Measurements from ENCODE around the gene ZNF862.
"Not testable (repeated sequence)": the region's sequence is repeated elsewhere in the genome, so short reads cannot be mapped to it uniquely, and the experiment has no call there.

The ZNF862 gene

GRCh38 chr7:149885191-149886017 lies 47.2 kb downstream of the ZNF862 start:
- Histone ChIP-seq H3K27ac (ENCODE audit: low read length) (no peak overlapping the region), H2AFZ (ENCODE audit: low read depth, low read length) (no peak overlapping the region), H3K27me3 (ENCODE audit: insufficient read depth, low read length, poor library complexity) (no peaks in the 10 kb centered on the region), H3K9ac (ENCODE audit: low read depth, low read length) (no peak overlapping the region), H3K4me2 (ENCODE audit: insufficient read depth, low read length) (no peak overlapping the region), H3K9me3 (ENCODE audit: insufficient read depth, low read length, severe bottlenecking) (no peaks in the 10 kb centered on the region), H3K4me1 (ENCODE audit: insufficient read depth, low read length) (no peaks in the 10 kb centered on the region), H4K20me1 (ENCODE audit: insufficient read depth, low read length) (no peaks in the 10 kb centered on the region; the same call in 1 of the 2 replicates), H3K4me3 (ENCODE audit: low read depth in 1 of 2, low read length in 2 of 2) (no peak overlapping the region), H3K79me2 (ENCODE audit: insufficient read depth, low read length) (no peaks in the 10 kb centered on the region), H3K36me3 (ENCODE audit: insufficient read depth, low read length) (peaks cover under 1% of the 10 kb centered on the region)
- no peak for TF ChIP-seq EZH2 (IDR thresholded peaks at IDR 0.05; ENCODE audit: borderline replicate concordance, low read depth, low read length, severe bottlenecking)
- TF ChIP-seq CTCF (IDR thresholded peaks at IDR 0.05; ENCODE audit: borderline replicate concordance, extremely low read depth, low read length, poor library complexity, severe bottlenecking): no peak
- DNase-seq (no peak), ATAC-seq (ENCODE audit: insufficient read depth, low read depth) (no peak)

- H2AFZ ChIP-seq (ENCODE audit: low read depth, low read length): no peak overlapping the region
- H3K4me1 ChIP-seq (ENCODE audit: insufficient read depth, low read length): no peaks in the 10 kb centered on the region
- no peak overlapping the region for H3K4me3 ChIP-seq (ENCODE audit: low read depth in 1 of 2, low read length in 2 of 2)
- no peak for TF ChIP-seq EZH2 (IDR thresholded peaks at IDR 0.05; ENCODE audit: borderline replicate concordance, low read depth, low read length, severe bottlenecking)
- TF ChIP-seq CTCF (IDR thresholded peaks at IDR 0.05; ENCODE audit: borderline replicate concordance, extremely low read depth, low read length, poor library complexity, severe bottlenecking): no peak
- H3K4me2 ChIP-seq (ENCODE audit: insufficient read depth, low read length): no peak overlapping the region
- no peak overlapping the region for H3K27ac ChIP-seq (ENCODE audit: low read length)
- no peaks in the 10 kb centered on the region for H3K79me2 ChIP-seq (ENCODE audit: insufficient read depth, low read length)
- no peak overlapping the region for H3K9ac ChIP-seq (ENCODE audit: low read depth, low read length)
- H4K20me1 ChIP-seq (ENCODE audit: insufficient read depth, low read length): no peaks in the 10 kb centered on the region; the same call in 1 of the 2 replicates
- no peaks in the 10 kb centered on the region; the same call in 1 of the 2 replicates for H3K36me3 ChIP-seq (ENCODE audit: insufficient read depth, low read length)
- DNase-seq (no peak), ATAC-seq (ENCODE audit: insufficient read depth, low read depth) (no peak)
- H3K9me3 ChIP-seq (ENCODE audit: insufficient read depth, low read length, severe bottlenecking): no peaks in the 10 kb centered on the region
- H3K27me3 ChIP-seq (ENCODE audit: insufficient read depth, low read length, poor library complexity): no peaks in the 10 kb centered on the region
Measured at GRCh38 chr7:149886018-149886415, 47.8 kb downstream of the ZNF862 start.

GRCh38 chr7:149887311-149887710 lies 49.1 kb downstream of the ZNF862 start:
- ATAC-seq (ENCODE audit: insufficient read depth, low read depth): no peak
- H3K4me1 ChIP-seq (ENCODE audit: insufficient read depth, low read length): no peaks in the 10 kb centered on the region
- no peak overlapping the region for H3K27ac ChIP-seq (ENCODE audit: low read length)
- no peak for DNase-seq
- H3K36me3 ChIP-seq (ENCODE audit: insufficient read depth, low read length): no peaks in the 10 kb centered on the region; the same call in 1 of the 2 replicates
- no peaks in the 10 kb centered on the region for H3K79me2 ChIP-seq (ENCODE audit: insufficient read depth, low read length)
- no peaks in the 10 kb centered on the region; the same call in 1 of the 2 replicates for H4K20me1 ChIP-seq (ENCODE audit: insufficient read depth, low read length)
- no peaks in the 10 kb centered on the region for H3K27me3 ChIP-seq (ENCODE audit: insufficient read depth, low read length, poor library complexity)
- no peak overlapping the region for H3K4me3 ChIP-seq (ENCODE audit: low read depth in 1 of 2, low read length in 2 of 2)
- TF ChIP-seq EZH2 (IDR thresholded peaks at IDR 0.05; ENCODE audit: borderline replicate concordance, low read depth, low read length, severe bottlenecking) (no peak), CTCF (IDR thresholded peaks at IDR 0.05; ENCODE audit: borderline replicate concordance, extremely low read depth, low read length, poor library complexity, severe bottlenecking) (no peak)
- H2AFZ ChIP-seq (ENCODE audit: low read depth, low read length): no peak overlapping the region
- H3K4me2 ChIP-seq (ENCODE audit: insufficient read depth, low read length): no peak overlapping the region
- H3K9ac ChIP-seq (ENCODE audit: low read depth, low read length): no peak overlapping the region
- no peaks in the 10 kb centered on the region for H3K9me3 ChIP-seq (ENCODE audit: insufficient read depth, low read length, severe bottlenecking)

- H3K4me3 ChIP-seq (ENCODE audit: low read depth in 1 of 2, low read length in 2 of 2); H4K20me1 ChIP-seq (ENCODE audit: insufficient read depth, low read length); DNase-seq; H3K27me3 ChIP-seq (ENCODE audit: insufficient read depth, low read length, poor library complexity); ATAC-seq (ENCODE audit: insufficient read depth, low read depth); H3K36me3 ChIP-seq (ENCODE audit: insufficient read depth, low read length); H3K79me2 ChIP-seq (ENCODE audit: insufficient read depth, low read length); H3K9ac ChIP-seq (ENCODE audit: low read depth, low read length); H3K9me3 ChIP-seq (ENCODE audit: insufficient read depth, low read length, severe bottlenecking); H2AFZ ChIP-seq (ENCODE audit: low read depth, low read length); H3K4me2 ChIP-seq (ENCODE audit: insufficient read depth, low read length); H3K4me1 ChIP-seq (ENCODE audit: insufficient read depth, low read length); H3K27ac ChIP-seq (ENCODE audit: low read length): not testable (repeated sequence)
Measured at GRCh38 chr7:149890715-149891114, 52.5 kb downstream of the ZNF862 start.

GRCh38 chr7:149894957-149895356 lies 56.8 kb downstream of the ZNF862 start:
- H3K4me2 ChIP-seq (ENCODE audit: insufficient read depth, low read length); H3K36me3 ChIP-seq (ENCODE audit: insufficient read depth, low read length); ATAC-seq (ENCODE audit: insufficient read depth, low read depth); H4K20me1 ChIP-seq (ENCODE audit: insufficient read depth, low read length); H3K27me3 ChIP-seq (ENCODE audit: insufficient read depth, low read length, poor library complexity); H3K79me2 ChIP-seq (ENCODE audit: insufficient read depth, low read length); H3K9me3 ChIP-seq (ENCODE audit: insufficient read depth, low read length, severe bottlenecking); DNase-seq; H3K4me1 ChIP-seq (ENCODE audit: insufficient read depth, low read length); H3K27ac ChIP-seq (ENCODE audit: low read length); H3K4me3 ChIP-seq (ENCODE audit: low read depth in 1 of 2, low read length in 2 of 2); H2AFZ ChIP-seq (ENCODE audit: low read depth, low read length); H3K9ac ChIP-seq (ENCODE audit: low read depth, low read length): not testable (repeated sequence)
